Measurements from ENCODE around the gene MRPL33. TPM values are rescaled to one million over a fixed set of nuclear protein-coding genes. Genes with fewer than 3 reads are reported as not detected.

Gene MRPL33
- total RNA-seq, 1 donor from 2014 or later: 27.4 TPM

- H3K27ac Mint-ChIP-seq: no peak overlapping the region
- H3K4me1 Mint-ChIP-seq: no peaks in the 10 kb centered on the region
- TF ChIP-seq, protein P1, sequence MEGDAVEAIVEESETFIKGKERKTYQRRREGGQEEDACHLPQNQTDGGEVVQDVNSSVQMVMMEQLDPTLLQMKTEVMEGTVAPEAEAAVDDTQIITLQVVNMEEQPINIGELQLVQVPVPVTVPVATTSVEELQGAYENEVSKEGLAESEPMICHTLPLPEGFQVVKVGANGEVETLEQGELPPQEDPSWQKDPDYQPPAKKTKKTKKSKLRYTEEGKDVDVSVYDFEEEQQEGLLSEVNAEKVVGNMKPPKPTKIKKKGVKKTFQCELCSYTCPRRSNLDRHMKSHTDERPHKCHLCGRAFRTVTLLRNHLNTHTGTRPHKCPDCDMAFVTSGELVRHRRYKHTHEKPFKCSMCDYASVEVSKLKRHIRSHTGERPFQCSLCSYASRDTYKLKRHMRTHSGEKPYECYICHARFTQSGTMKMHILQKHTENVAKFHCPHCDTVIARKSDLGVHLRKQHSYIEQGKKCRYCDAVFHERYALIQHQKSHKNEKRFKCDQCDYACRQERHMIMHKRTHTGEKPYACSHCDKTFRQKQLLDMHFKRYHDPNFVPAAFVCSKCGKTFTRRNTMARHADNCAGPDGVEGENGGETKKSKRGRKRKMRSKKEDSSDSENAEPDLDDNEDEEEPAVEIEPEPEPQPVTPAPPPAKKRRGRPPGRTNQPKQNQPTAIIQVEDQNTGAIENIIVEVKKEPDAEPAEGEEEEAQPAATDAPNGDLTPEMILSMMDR (IDR thresholded peaks at IDR 0.05): no peak
- intact Hi-C loops (cut with micrococcal nuclease): no loop called here
- H3K36me3 Mint-ChIP-seq (ENCODE audit: low read depth): no peaks in the 10 kb centered on the region
- ChIA-PET CTCF (no interaction called here), POLR2A (no interaction called here)
- H3K4me3 Mint-ChIP-seq: no peak overlapping the region
- ATAC-seq (ENCODE audit: low read depth): no peak
- peaks cover 25% of the 10 kb centered on the region for H3K27me3 Mint-ChIP-seq
- no peaks in the 10 kb centered on the region for H3K9me3 Mint-ChIP-seq
- no peak for DNase-seq
These were observed 18.8 kb upstream of the MRPL33 start for GRCh38 chr2:27752551-27753237.

DNA sequence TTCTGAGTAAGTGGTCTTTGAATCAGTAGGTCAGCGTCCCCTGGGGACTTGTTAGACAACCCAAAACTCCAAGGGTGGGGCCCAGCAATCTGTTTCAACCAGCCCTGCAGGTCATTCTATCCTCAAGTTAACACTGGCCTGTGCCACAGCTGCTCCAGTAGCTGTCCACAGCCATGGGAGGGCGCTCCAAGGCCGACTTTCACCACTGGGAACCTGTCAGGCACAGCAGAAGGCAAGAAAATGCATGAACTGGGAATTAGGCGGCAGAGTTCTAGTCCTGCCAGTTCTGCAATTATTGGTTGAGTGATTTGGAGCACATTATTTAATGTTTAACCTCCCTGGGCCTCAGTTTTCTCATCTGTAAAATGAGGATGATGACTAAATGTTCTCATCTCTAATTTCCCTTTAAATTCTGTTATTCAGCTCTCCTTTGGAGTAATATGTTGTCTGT is 17.4 kb upstream of the MRPL33 start:
- H3K9me3 Mint-ChIP-seq: no peaks in the 10 kb centered on the region
- DNase-seq (no peak), ATAC-seq (ENCODE audit: low read depth) (peak; percentile 37)
- TF ChIP-seq, protein P1 (IDR thresholded peaks at IDR 0.05): no peak
- no peaks in the 10 kb centered on the region for H3K36me3 Mint-ChIP-seq (ENCODE audit: low read depth)
- intact Hi-C loops (cut with micrococcal nuclease): no loop called here
- no peak overlapping the region for H3K4me3 Mint-ChIP-seq
- H3K27me3 Mint-ChIP-seq: peaks cover 20% of the 10 kb centered on the region
- H3K27ac Mint-ChIP-seq: no peak overlapping the region
- ChIA-PET POLR2A (no interaction called here), CTCF (interaction anchor here (1.3 to 1.4 kb wide), 2 partner anchors 18 to 31 kb away, joined by 3 to 4 read pairs; no protein-coding TSS in a partner anchor)
- no peaks in the 10 kb centered on the region for H3K4me1 Mint-ChIP-seq

GRCh38 chr2:27754831-27755230 is 16.7 kb upstream of the MRPL33 start:
- Mint-ChIP-seq H3K36me3 (ENCODE audit: low read depth) (no peaks in the 10 kb centered on the region), H3K4me1 (no peaks in the 10 kb centered on the region), H3K27ac (no peak overlapping the region), H3K4me3 (no peak overlapping the region), H3K9me3 (no peaks in the 10 kb centered on the region), H3K27me3 (peaks cover 18% of the 10 kb centered on the region)
- ChIA-PET POLR2A (no interaction called here), CTCF (interaction anchor here (1.3 to 1.4 kb wide), 2 partner anchors 18 to 32 kb away, joined by 3 to 4 read pairs; no protein-coding TSS in a partner anchor)
- no peak for ATAC-seq (ENCODE audit: low read depth)
- DNase-seq: no peak
- intact Hi-C loops (cut with micrococcal nuclease): no loop called here
- TF ChIP-seq, protein P1 (IDR thresholded peaks at IDR 0.05): no peak

DNA sequence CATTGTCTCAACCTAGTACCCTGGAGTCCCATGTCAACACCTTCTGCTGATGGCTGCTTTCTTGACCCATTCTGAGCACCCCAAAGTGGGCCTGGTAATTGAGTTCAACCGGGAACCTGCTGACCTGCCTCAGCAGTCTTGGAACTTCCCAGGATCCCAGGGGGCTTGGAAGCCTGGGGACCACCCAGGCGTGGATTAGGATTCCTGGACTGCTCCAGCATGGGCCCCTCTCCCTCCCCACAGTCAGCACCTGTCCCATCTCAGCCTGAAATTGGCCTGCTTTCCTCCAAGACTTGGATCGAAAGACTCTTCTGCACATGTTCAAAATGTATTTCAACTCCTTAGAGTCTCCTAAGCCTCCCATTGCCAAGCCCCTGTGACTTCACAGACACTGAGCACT is 15.4 kb upstream of the MRPL33 start:
- ChIA-PET POLR2A (no interaction called here), CTCF (no interaction called here)
- Mint-ChIP-seq H3K36me3 (ENCODE audit: low read depth) (no peaks in the 10 kb centered on the region), H3K9me3 (no peaks in the 10 kb centered on the region), H3K27me3 (peaks cover 20% of the 10 kb centered on the region), H3K4me1 (no peaks in the 10 kb centered on the region), H3K4me3 (no peak overlapping the region), H3K27ac (no peak overlapping the region)
- intact Hi-C loops (cut with micrococcal nuclease): no loop called here
- TF ChIP-seq, protein P1 (IDR thresholded peaks at IDR 0.05): no peak
- no peak for ATAC-seq (ENCODE audit: low read depth)
- DNase-seq: no peak

- H3K27ac Mint-ChIP-seq: no peak overlapping the region
These were observed 14.7 kb upstream of the MRPL33 start for GRCh38 chr2:27756544-27757498.

More at GRCh38 chr2:27756544-27757498, 14.7 kb upstream of the MRPL33 start:
- TF ChIP-seq, protein P1 (IDR thresholded peaks at IDR 0.05): no peak
- Mint-ChIP-seq H3K4me1 (no peaks in the 10 kb centered on the region), H3K36me3 (ENCODE audit: low read depth) (no peaks in the 10 kb centered on the region), H3K4me3 (no peak overlapping the region), H3K9me3 (no peaks in the 10 kb centered on the region), H3K27me3 (peaks cover 21% of the 10 kb centered on the region)
- intact Hi-C loops (cut with micrococcal nuclease): no loop called here
- POLR2A ChIA-PET: no interaction called here
- CTCF ChIA-PET: no interaction called here
- DNase-seq: no peak
- no peak for ATAC-seq (ENCODE audit: low read depth)
